ENCODE results near the gene PRUNE2. TPM values are rescaled to one million over a fixed set of nuclear protein-coding genes. Genes with fewer than 3 reads are reported as not detected.

PRUNE2 gene
- polyA plus RNA-seq, 1 donor (not counting 4 experiments of a cell fraction or from before 2014, with no cell fraction given), result 0.41 TPM

GRCh38 chr9:76677481-76678055 is 228.3 kb downstream of the PRUNE2 start:
- no peaks in the 10 kb centered on the region for H3K4me1 ChIP-seq (ENCODE audit: control insufficient read depth, extremely low read depth, insufficient read depth, low read length)
- no peak overlapping the region for H3K27ac ChIP-seq (ENCODE audit: control insufficient read depth, insufficient read depth, low read length)
- no peak overlapping the region for H2AFZ ChIP-seq (ENCODE audit: control insufficient read depth, low read length)
- H3K4me3 ChIP-seq (ENCODE audit: control insufficient read depth in 2 of 3, extremely low read depth in 1 of 3, insufficient read depth in 2 of 3, low read depth in 1 of 3, low read length in 3 of 3), result no peak overlapping the region
- H3K9me1 ChIP-seq (ENCODE audit: control insufficient read depth, extremely low read depth, insufficient read depth, low read length), result no peaks in the 10 kb centered on the region
- dilution Hi-C loops (cut with MboI; ENCODE audit: extremely low pct_ligation_motif_present, low sequenced_read_pairs), result no loop called here
- H4K20me1 ChIP-seq (ENCODE audit: control insufficient read depth, extremely low read depth, insufficient read depth, low read length), result no peaks in the 10 kb centered on the region
- no peak overlapping the region for H3K4me2 ChIP-seq (ENCODE audit: control insufficient read depth, extremely low read depth, insufficient read depth, low read depth, low read length)
- no peaks in the 10 kb centered on the region for H3K9me3 ChIP-seq (ENCODE audit: control insufficient read depth, low read depth, low read length)
- no peaks in the 10 kb centered on the region for H3K36me3 ChIP-seq (ENCODE audit: control insufficient read depth in 2 of 2, extremely low read depth in 1 of 2, insufficient read depth in 2 of 2, low read length in 2 of 2)
- no peak for DNase-seq (ENCODE audit: low read depth, low spot score)
- no peak for TF ChIP-seq CTCF (optimal IDR thresholded peaks at IDR 0.05 in 1 of 3, IDR thresholded peaks at IDR 0.05 in 1 of 3, conservative IDR thresholded peaks at IDR 0.05 in 1 of 3; ENCODE audit: extremely low read depth in 1 of 3, insufficient read depth in 2 of 3, low read length in 3 of 3)
- no peak for TF ChIP-seq EZH2 (IDR thresholded peaks at IDR 0.05; ENCODE audit: low read length)
- H3K9ac ChIP-seq (ENCODE audit: control insufficient read depth, extremely low read depth, insufficient read depth, low read length), result no peak overlapping the region
- FAIRE-seq, result no peak
- no peaks in the 10 kb centered on the region for H3K79me2 ChIP-seq (ENCODE audit: control insufficient read depth, insufficient read depth, low read length)
- H3K27me3 ChIP-seq (ENCODE audit: control insufficient read depth, extremely low read depth, insufficient read depth, low read length), result no peaks in the 10 kb centered on the region

- Histone ChIP-seq H3K9me3 (ENCODE audit: control insufficient read depth, low read depth, low read length) (no peaks in the 10 kb centered on the region), H3K27ac (ENCODE audit: control insufficient read depth, insufficient read depth, low read length) (no peak overlapping the region), H3K27me3 (ENCODE audit: control insufficient read depth, extremely low read depth, insufficient read depth, low read length) (no peaks in the 10 kb centered on the region), H3K9ac (ENCODE audit: control insufficient read depth, extremely low read depth, insufficient read depth, low read length) (no peak overlapping the region), H3K4me1 (ENCODE audit: control insufficient read depth, extremely low read depth, insufficient read depth, low read length) (no peaks in the 10 kb centered on the region), H3K36me3 (ENCODE audit: control insufficient read depth in 2 of 2, extremely low read depth in 1 of 2, insufficient read depth in 2 of 2, low read length in 2 of 2) (no peaks in the 10 kb centered on the region), H3K79me2 (ENCODE audit: control insufficient read depth, insufficient read depth, low read length) (no peaks in the 10 kb centered on the region), H3K4me3 (ENCODE audit: control insufficient read depth in 2 of 3, extremely low read depth in 1 of 3, insufficient read depth in 2 of 3, low read depth in 1 of 3, low read length in 3 of 3) (no peak overlapping the region), H4K20me1 (ENCODE audit: control insufficient read depth, extremely low read depth, insufficient read depth, low read length) (no peaks in the 10 kb centered on the region), H3K9me1 (ENCODE audit: control insufficient read depth, extremely low read depth, insufficient read depth, low read length) (no peaks in the 10 kb centered on the region), H3K4me2 (ENCODE audit: control insufficient read depth, extremely low read depth, insufficient read depth, low read depth, low read length) (no peak overlapping the region), H2AFZ (ENCODE audit: control insufficient read depth, low read length) (no peak overlapping the region)
- no peak for FAIRE-seq
- TF ChIP-seq EZH2 (IDR thresholded peaks at IDR 0.05; ENCODE audit: low read length) (no peak), CTCF (optimal IDR thresholded peaks at IDR 0.05 in 1 of 3, IDR thresholded peaks at IDR 0.05 in 1 of 3, conservative IDR thresholded peaks at IDR 0.05 in 1 of 3; ENCODE audit: extremely low read depth in 1 of 3, insufficient read depth in 2 of 3, low read length in 3 of 3) (no peak)
- dilution Hi-C loops (cut with MboI; ENCODE audit: extremely low pct_ligation_motif_present, low sequenced_read_pairs), result no loop called here
- DNase-seq (ENCODE audit: low read depth, low spot score), result no peak
Observed at GRCh38 chr9:76676857-76677256, 229.1 kb downstream of the PRUNE2 start.

Measured in keratinocyte (primary cell).